ENCODE measurements around the gene RNF181. TPM values are rescaled to one million over a fixed set of nuclear protein-coding genes. Genes with fewer than 3 reads are reported as not detected.

RNF181 gene
- total RNA-seq, 2 experiments from 2014 or later = 97.8 to 179 TPM

GRCh38 chr2:85593023-85593422, 2.5 kb upstream of the RNF181 start:
- H3K4me3 ChIP-seq (ENCODE audit: low read depth, low read length, poor library complexity, severe bottlenecking) = no peak overlapping the region
- no peaks in the 10 kb centered on the region for H3K9me2 ChIP-seq (ENCODE audit: insufficient read depth, low read length)
- intact Hi-C loops (cut with micrococcal nuclease; ENCODE audit: unreplicated experiment) = no loop called here
- TF ChIP-seq, protein P1, sequence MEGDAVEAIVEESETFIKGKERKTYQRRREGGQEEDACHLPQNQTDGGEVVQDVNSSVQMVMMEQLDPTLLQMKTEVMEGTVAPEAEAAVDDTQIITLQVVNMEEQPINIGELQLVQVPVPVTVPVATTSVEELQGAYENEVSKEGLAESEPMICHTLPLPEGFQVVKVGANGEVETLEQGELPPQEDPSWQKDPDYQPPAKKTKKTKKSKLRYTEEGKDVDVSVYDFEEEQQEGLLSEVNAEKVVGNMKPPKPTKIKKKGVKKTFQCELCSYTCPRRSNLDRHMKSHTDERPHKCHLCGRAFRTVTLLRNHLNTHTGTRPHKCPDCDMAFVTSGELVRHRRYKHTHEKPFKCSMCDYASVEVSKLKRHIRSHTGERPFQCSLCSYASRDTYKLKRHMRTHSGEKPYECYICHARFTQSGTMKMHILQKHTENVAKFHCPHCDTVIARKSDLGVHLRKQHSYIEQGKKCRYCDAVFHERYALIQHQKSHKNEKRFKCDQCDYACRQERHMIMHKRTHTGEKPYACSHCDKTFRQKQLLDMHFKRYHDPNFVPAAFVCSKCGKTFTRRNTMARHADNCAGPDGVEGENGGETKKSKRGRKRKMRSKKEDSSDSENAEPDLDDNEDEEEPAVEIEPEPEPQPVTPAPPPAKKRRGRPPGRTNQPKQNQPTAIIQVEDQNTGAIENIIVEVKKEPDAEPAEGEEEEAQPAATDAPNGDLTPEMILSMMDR (conservative IDR thresholded peaks at IDR 0.05; ENCODE audit: low read length) = no peak
- no peak for TF ChIP-seq EZH2phosphoT487 (IDR thresholded peaks at IDR 0.05; ENCODE audit: borderline replicate concordance, low read depth, low read length)
- H3K36me3 ChIP-seq (ENCODE audit: insufficient read depth, low read length) = peaks cover 8% of the 10 kb centered on the region; the same call in 1 of the 2 replicates
- no peak overlapping the region for H2AFZ ChIP-seq (ENCODE audit: low read length)
- no peaks in the 10 kb centered on the region for H4K20me1 ChIP-seq (ENCODE audit: insufficient read depth, low read length)
- BruUV-seq (replicated peaks) = no TSS peak
- H3K4me1 ChIP-seq (ENCODE audit: insufficient read depth, low read length, poor library complexity, severe bottlenecking) = peaks cover 19% of the 10 kb centered on the region
- POLR2A ChIA-PET = interaction anchor here (0.7 kb wide), 1 partner anchor 15 kb away, joined by 4 read pairs; the partner anchor contains the start of gene VAMP8
- no peak for DNase-seq (ENCODE audit: low spot score)
- H3K9me3 ChIP-seq (ENCODE audit: low read length) = no peaks in the 10 kb centered on the region
- CTCF ChIA-PET (ENCODE audit: unreplicated experiment) = no interaction called here
- no peak overlapping the region for H3K4me2 ChIP-seq (ENCODE audit: low read length)
- peaks cover 12% of the 10 kb centered on the region; the same call in 1 of the 2 replicates for H3K79me2 ChIP-seq (ENCODE audit: insufficient read depth, low read depth, low read length)
- no peak overlapping the region for H3K27ac ChIP-seq (ENCODE audit: low read depth, low read length, poor library complexity, severe bottlenecking)

DNA sequence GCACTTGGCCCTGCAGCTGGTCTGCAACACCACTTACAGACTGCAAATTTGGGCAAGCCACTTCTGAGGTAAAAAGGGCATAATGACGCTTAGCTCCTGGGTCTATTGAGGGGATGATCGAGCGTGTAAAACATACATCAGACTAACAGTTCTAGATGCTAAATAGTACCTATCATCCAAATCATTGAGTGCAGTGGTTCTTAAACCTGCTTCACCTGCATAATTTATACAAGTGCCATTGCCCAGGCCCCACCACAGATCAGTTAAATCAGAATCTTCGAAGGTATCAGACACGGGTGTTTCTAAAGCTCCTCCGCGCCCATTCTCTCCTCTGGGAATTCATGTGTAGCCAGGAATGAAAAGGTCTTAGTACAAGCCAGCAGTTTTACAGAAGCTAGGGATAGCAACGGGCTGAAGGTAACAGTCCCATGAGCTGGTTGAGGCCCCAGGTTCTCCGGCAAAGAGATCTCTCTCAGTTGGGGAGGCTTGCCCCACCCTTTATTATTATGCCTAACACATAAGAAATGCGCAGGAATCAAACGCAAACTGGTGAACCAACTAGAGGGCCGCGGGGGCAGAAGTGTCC, 737 bp upstream of the RNF181 start:
- ChIA-PET CTCF (ENCODE audit: unreplicated experiment) (interaction anchor here (0.6 to 1.4 kb wide), 3 partner anchors 9 to 34 kb away, joined by 3 read pairs; no protein-coding TSS in a partner anchor), POLR2A (interaction anchor here (1.1 to 3.9 kb wide), 11 partner anchors 7 to 56 kb away, joined by 3 to 34 read pairs (median 6); partner anchors contain the start of genes C2orf68, GGCX, MAT2A and VAMP8)
- Histone ChIP-seq H3K9me3 (ENCODE audit: low read length) (no peaks in the 10 kb centered on the region), H4K20me1 (ENCODE audit: insufficient read depth, low read length) (no peaks in the 10 kb centered on the region), H3K36me3 (ENCODE audit: insufficient read depth, low read length) (peaks cover 8% of the 10 kb centered on the region; the same call in 1 of the 2 replicates), H3K27ac (ENCODE audit: low read depth, low read length, poor library complexity, severe bottlenecking) (peak overlapping the region; percentile 42), H3K4me2 (ENCODE audit: low read length) (peak overlapping the region; percentile 82), H3K4me1 (ENCODE audit: insufficient read depth, low read length, poor library complexity, severe bottlenecking) (peaks cover 23% of the 10 kb centered on the region), H3K9me2 (ENCODE audit: insufficient read depth, low read length) (no peaks in the 10 kb centered on the region), H3K79me2 (ENCODE audit: insufficient read depth, low read depth, low read length) (peaks cover 12% of the 10 kb centered on the region; the same call in 1 of the 2 replicates), H2AFZ (ENCODE audit: low read length) (peak overlapping the region; percentile 79), H3K4me3 (ENCODE audit: low read depth, low read length, poor library complexity, severe bottlenecking) (peak overlapping the region; percentile 89)
- DNase-seq (ENCODE audit: low spot score) = no peak
- intact Hi-C loops (cut with micrococcal nuclease; ENCODE audit: unreplicated experiment) = loop anchor here (1.0 kb wide), 1 partner anchor 17 kb away; no protein-coding TSS in a partner anchor
- TSS peak; percentile 98 for BruUV-seq (replicated peaks)
- TF ChIP-seq, protein P1 (conservative IDR thresholded peaks at IDR 0.05; ENCODE audit: low read length) = no peak
- TF ChIP-seq EZH2phosphoT487 (IDR thresholded peaks at IDR 0.05; ENCODE audit: borderline replicate concordance, low read depth, low read length) = no peak

DNA sequence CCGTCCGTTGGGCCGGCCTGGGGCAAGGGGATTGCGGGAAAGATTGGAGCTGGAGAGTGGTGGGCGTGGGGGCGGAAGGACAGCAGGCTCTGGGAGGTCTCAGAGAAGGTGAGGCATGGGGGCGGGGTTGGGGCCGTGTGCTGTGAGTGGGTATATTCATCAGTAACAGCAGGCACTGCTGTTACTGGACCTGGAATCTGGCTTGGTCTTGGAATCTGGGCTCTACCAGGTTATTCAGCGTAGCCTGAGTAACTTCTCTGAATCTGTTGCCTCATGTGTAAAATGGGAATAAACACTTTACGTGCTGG, 435 bp downstream of the RNF181 start:
- intact Hi-C loops (cut with micrococcal nuclease; ENCODE audit: unreplicated experiment) = no loop called here
- CTCF ChIA-PET (ENCODE audit: unreplicated experiment) = interaction anchor here (0.6 kb wide), 1 partner anchor 797 kb away, joined by 4 read pairs; no protein-coding TSS in a partner anchor
- no peak overlapping the region for H3K27ac ChIP-seq (ENCODE audit: low read depth, low read length, poor library complexity, severe bottlenecking)
- no peaks in the 10 kb centered on the region for H3K9me2 ChIP-seq (ENCODE audit: insufficient read depth, low read length)
- TF ChIP-seq, protein P1 (conservative IDR thresholded peaks at IDR 0.05; ENCODE audit: low read length) = no peak
- TF ChIP-seq EZH2phosphoT487 (IDR thresholded peaks at IDR 0.05; ENCODE audit: borderline replicate concordance, low read depth, low read length) = no peak
- no TSS peak for BruUV-seq (replicated peaks)
- H3K79me2 ChIP-seq (ENCODE audit: insufficient read depth, low read depth, low read length) = peaks cover 12% of the 10 kb centered on the region; the same call in 1 of the 2 replicates
- H3K9me3 ChIP-seq (ENCODE audit: low read length) = no peaks in the 10 kb centered on the region
- H4K20me1 ChIP-seq (ENCODE audit: insufficient read depth, low read length) = no peaks in the 10 kb centered on the region
- peak overlapping the region; percentile 89 for H3K4me3 ChIP-seq (ENCODE audit: low read depth, low read length, poor library complexity, severe bottlenecking)
- peak overlapping the region; percentile 79; the same call in 1 of the 2 replicates for H2AFZ ChIP-seq (ENCODE audit: low read length)
- POLR2A ChIA-PET = interaction anchor here (1.1 to 3.9 kb wide), 8 partner anchors 9 to 60 kb away, joined by 3 to 34 read pairs (median 6); partner anchors contain the start of genes C2orf68, MAT2A and VAMP8
- H3K4me1 ChIP-seq (ENCODE audit: insufficient read depth, low read length, poor library complexity, severe bottlenecking) = peaks cover 23% of the 10 kb centered on the region
- H3K36me3 ChIP-seq (ENCODE audit: insufficient read depth, low read length) = peaks cover 8% of the 10 kb centered on the region; the same call in 1 of the 2 replicates
- DNase-seq (ENCODE audit: low spot score) = no peak
- H3K4me2 ChIP-seq (ENCODE audit: low read length) = peak overlapping the region; percentile 87
